H9 (cell line): ENCODE measurements around the gene ALX4. TPM values are rescaled to one million over a fixed set of nuclear protein-coding genes. Genes with fewer than 3 reads are reported as not detected.

Experiments used
- DNase-seq: peaks from one replicate; pipeline ENCODE4 v3.0.0-alpha.2; 2017
- H2AFZ ChIP-seq: one replicate; pipeline ENCODE4 v1.6.1; 2013; ENCODE audit warnings: mild to moderate bottlenecking, low read length, control low read depth, moderate library complexity
- H2AK5ac ChIP-seq: 2 replicates; pipeline ENCODE4 v1.6.1; 2013; ENCODE audit warnings: low read length, control low read depth, mixed read lengths; ENCODE audit not compliant: insufficient read length
- H2BK120ac ChIP-seq: one replicate; pipeline ENCODE4 v1.6.1; 2013; ENCODE audit warnings: low read depth, mild to moderate bottlenecking, low read length, control low read depth, inconsistent platforms; ENCODE audit not compliant: poor library complexity, severe bottlenecking
- H2BK12ac ChIP-seq: 2 replicates; pipeline ENCODE4 v1.6.1; 2013; ENCODE audit warnings: low read length, control low read depth, mixed read lengths, low read depth; ENCODE audit not compliant: insufficient read length
- H2BK15ac ChIP-seq: 2 replicates; pipeline ENCODE4 v1.6.1; 2013; ENCODE audit warnings: low read depth, low read length, control low read depth
- H2BK20ac ChIP-seq: one replicate; pipeline ENCODE4 v1.6.1; 2013; ENCODE audit warnings: low read depth, mild to moderate bottlenecking, low read length, control low read depth, inconsistent platforms; ENCODE audit not compliant: poor library complexity, severe bottlenecking
- H2BK5ac ChIP-seq: 2 replicates; pipeline ENCODE4 v1.6.1; 2013; ENCODE audit warnings: low read length, control low read depth, mixed read lengths; ENCODE audit not compliant: insufficient read length
- H3K14ac ChIP-seq: 2 replicates; pipeline ENCODE4 v1.6.1; 2013; ENCODE audit warnings: low read length, control low read depth; ENCODE audit not compliant: insufficient read depth
- H3K18ac ChIP-seq: 2 replicates; pipeline ENCODE4 v1.6.1; 2013; ENCODE audit warnings: low read depth, mild to moderate bottlenecking, mixed read lengths, low read length, control low read depth; ENCODE audit not compliant: insufficient read length
- H3K23ac ChIP-seq: 2 replicates; pipeline ENCODE4 v1.6.1; 2013; ENCODE audit warnings: low read length, control low read depth, mixed read lengths, low read depth; ENCODE audit not compliant: insufficient read length
- H3K23me2 ChIP-seq: 2 replicates; pipeline ENCODE4 v1.6.1; 2013; ENCODE audit warnings: low read depth, mild to moderate bottlenecking, mixed read lengths, low read length, control low read depth; ENCODE audit not compliant: insufficient read length, poor library complexity, severe bottlenecking
- H3K27ac ChIP-seq: 2 replicates; pipeline ENCODE4 v1.5.1; 2013; ENCODE audit warnings: low read length, control low read depth, mixed read lengths, low read depth; ENCODE audit not compliant: insufficient read length
- H3K27me3 ChIP-seq: 2 replicates; pipeline ENCODE4 v1.6.1; 2013; ENCODE audit warnings: low read length, control low read depth, inconsistent platforms; ENCODE audit not compliant: insufficient read depth
- H3K4ac ChIP-seq: 2 replicates; pipeline ENCODE4 v1.6.1; 2013; ENCODE audit warnings: low read depth, mild to moderate bottlenecking, control low read depth, inconsistent platforms, low read length, moderate library complexity
- H3K4me1 ChIP-seq: 2 replicates; pipeline ENCODE4 v1.6.1; 2013; ENCODE audit warnings: low read length, control low read depth, inconsistent platforms; ENCODE audit not compliant: insufficient read depth
- H3K4me2 ChIP-seq: 2 replicates; pipeline ENCODE4 v1.6.1; 2013; ENCODE audit warnings: low read length, control low read depth, mixed read lengths; ENCODE audit not compliant: insufficient read length, insufficient read depth
- H3K56ac ChIP-seq: 2 replicates; pipeline ENCODE4 v1.6.1; 2013; ENCODE audit warnings: low read depth, mild to moderate bottlenecking, mixed read lengths, low read length, control low read depth; ENCODE audit not compliant: insufficient read length
- H3K79me1 ChIP-seq: 2 replicates; pipeline ENCODE4 v1.6.1; 2013; ENCODE audit warnings: low read depth, mild to moderate bottlenecking, moderate library complexity, low read length, control low read depth, inconsistent platforms; ENCODE audit not compliant: insufficient read depth, poor library complexity, severe bottlenecking
- H3K79me2 ChIP-seq: 2 replicates; pipeline ENCODE4 v1.6.1; 2013; ENCODE audit warnings: low read length, control low read depth, inconsistent platforms; ENCODE audit not compliant: insufficient read depth
- H3K9ac ChIP-seq: 2 replicates; pipeline ENCODE4 v1.6.1; 2013; ENCODE audit warnings: low read length, control low read depth, mixed read lengths; ENCODE audit not compliant: insufficient read length; ENCODE audit errors: extremely low read depth
- H3K9me3 ChIP-seq: one replicate; pipeline ENCODE4 v1.6.1; 2013; ENCODE audit warnings: low read depth, low read length, inconsistent platforms; ENCODE audit not compliant: control insufficient read depth
- H3T11ph ChIP-seq: one replicate; pipeline ENCODE4 v1.6.1; 2013; ENCODE audit warnings: mild to moderate bottlenecking, low read length, control low read depth, inconsistent platforms
- H4K20me1 ChIP-seq: one replicate; pipeline ENCODE4 v1.6.1; 2013; ENCODE audit not compliant: control insufficient read depth, insufficient read length, insufficient read depth
- H4K5ac ChIP-seq: 2 replicates; pipeline ENCODE4 v1.6.1; 2013; ENCODE audit warnings: low read depth, mild to moderate bottlenecking, mixed read lengths, low read length, control low read depth; ENCODE audit not compliant: insufficient read length
- H4K8ac ChIP-seq: replicated peaks from 2 replicates; pipeline ENCODE4 v1.6.1; 2013; ENCODE audit warnings: low read length, control low read depth, mixed read lengths, low read depth; ENCODE audit not compliant: insufficient read length
- H4K91ac ChIP-seq: 2 replicates; pipeline ENCODE4 v1.6.1; 2013; ENCODE audit warnings: low read depth, mild to moderate bottlenecking, moderate library complexity, mixed read lengths, low read length, control low read depth; ENCODE audit not compliant: insufficient read length
- H3K27ac Mint-ChIP-seq, 3 experiments: 2 replicates in 2 of 3; 3 replicates in 1 of 3; pipeline ENCODE4 v1.8.0; 2020 to 2021; ENCODE audit warnings: mixed read lengths in 3 of 3, mild to moderate bottlenecking in 1 of 3, moderate library complexity in 1 of 3
- H3K27me3 Mint-ChIP-seq: 2 replicates; pipeline ENCODE4 v1.8.0; 2021; ENCODE audit warnings: low read depth, mild to moderate bottlenecking, moderate library complexity, mixed read lengths
- H3K36me3 Mint-ChIP-seq, 3 experiments: 2 replicates in 2 of 3; 3 replicates in 1 of 3; pipeline ENCODE4 v1.8.0; 2020 to 2021; ENCODE audit warnings: low read depth in 3 of 3, mixed read lengths in 3 of 3; ENCODE audit not compliant: insufficient read depth in 1 of 3
- H3K4me1 Mint-ChIP-seq, 2 experiments: 2 replicates each; pipeline ENCODE4 v1.8.0; 2020; ENCODE audit warnings: mixed read lengths in 2 of 2
- H3K4me3 Mint-ChIP-seq, 2 experiments: 2 replicates in 1 of 2; 3 replicates in 1 of 2; pipeline ENCODE4 v1.8.0; 2020 to 2021; ENCODE audit warnings: mild to moderate bottlenecking in 2 of 2, mixed read lengths in 2 of 2, moderate library complexity in 1 of 2
- H3K9me3 Mint-ChIP-seq, 2 experiments: 2 replicates in 1 of 2; 3 replicates in 1 of 2; pipeline ENCODE4 v1.8.0; 2020; ENCODE audit warnings: mild to moderate bottlenecking in 2 of 2, mixed read lengths in 2 of 2, moderate library complexity in 1 of 2
- CTCF ChIP-seq: fragments of 200-600 bp; sonication (generic); conservative IDR thresholded peaks from 3 replicates; pipeline ENCODE4 v1.8.0; 2021; ENCODE audit warnings: antibody characterized with exemption, mild to moderate bottlenecking
- WGBS: extraction: QIAGEN DNeasy Blood & Tissue Kit; methylation state at CpG from one replicate; pipeline ENCODE4 v1.1.7; 2013; ENCODE audit warnings: missing lambda C conversion rate, low lambda C conversion rate, mixed read lengths; ENCODE audit not compliant: insufficient read length; ENCODE audit errors: extremely low coverage; 5-methylcytosine and 5-hydroxymethylcytosine counted together
- total RNA-seq: library from RNA; stranded (reverse); gene quantifications from 2 replicates; pipeline ENCODE4 v1.2.1, GENCODE V29; 2021

ALX4 gene
- total RNA-seq, 1 experiment from 2014 or later: not detected

- Mint-ChIP-seq H3K27ac (no peak overlapping the region), H3K9me3 (peaks cover 19 to 22% of the 10 kb centered on the region in 2 experiments), H3K4me3 (no peak overlapping the region), H3K36me3 (peaks cover 18 to 31% (median 31%) of the 10 kb centered on the region in 3 experiments), H3K27me3 (no peaks in the 10 kb centered on the region), H3K4me1 (no peaks in the 10 kb centered on the region)
- H2BK15ac ChIP-seq: no peak overlapping the region
- H2BK120ac ChIP-seq: no peak overlapping the region
- H3K56ac ChIP-seq: no peak overlapping the region
- no peak overlapping the region for H2AK5ac ChIP-seq
- H4K91ac ChIP-seq: no peak overlapping the region
- no peak overlapping the region for H3K4me2 ChIP-seq
- no peak overlapping the region for H4K5ac ChIP-seq
- no peak overlapping the region for H4K8ac ChIP-seq
- H3K27me3 ChIP-seq: no peaks in the 10 kb centered on the region
- no peak overlapping the region for H3T11ph ChIP-seq
- no peaks in the 10 kb centered on the region for H3K79me1 ChIP-seq
- H4K20me1 ChIP-seq: no peaks in the 10 kb centered on the region
- no peaks in the 10 kb centered on the region for H3K4me1 ChIP-seq
- H3K23ac ChIP-seq: no peak overlapping the region
- no peak overlapping the region for H2BK5ac ChIP-seq
- no peak for DNase-seq
- no peak overlapping the region for H3K4ac ChIP-seq
- no peak overlapping the region for H2AFZ ChIP-seq
- H3K79me2 ChIP-seq: no peaks in the 10 kb centered on the region
- no peak overlapping the region for H3K9ac ChIP-seq
- no peaks in the 10 kb centered on the region for H3K23me2 ChIP-seq
- H3K18ac ChIP-seq: no peak overlapping the region
- TF ChIP-seq CTCF: no peak
- no peak overlapping the region for H3K14ac ChIP-seq
- no CpG with 5 or more reads among the region's 2 CpGs for WGBS
- no peak overlapping the region for H3K27ac ChIP-seq
- no peaks in the 10 kb centered on the region for H3K9me3 ChIP-seq
- no peak overlapping the region for H2BK12ac ChIP-seq
- H2BK20ac ChIP-seq: no peak overlapping the region
Observed at GRCh38 chr11:44252999-44253602, 56.8 kb downstream of the ALX4 start.
